T-cell (primary cell): ENCODE results near the gene KDM2A. TPM values are rescaled to one million over a fixed set of nuclear protein-coding genes. Genes with fewer than 3 reads are reported as not detected.
"Not testable (repeated sequence)": the region's sequence is repeated elsewhere in the genome, so short reads cannot be mapped to it uniquely, and the experiment has no call there.

ENCODE experiments used
- ATAC-seq, 4 experiments: fragments of 200-7000 bp in 3 of 4; fragments of 150-1000 bp in 1 of 4; cut with Tn5 transposase; replicated peaks in 1 of 4; 1 replicate in 3 of 4; 2 replicates in 1 of 4; pipeline ENCODE4 v1.10.0; 2021; ENCODE audit warnings: moderate library complexity in 3 of 4, mild to moderate bottlenecking in 2 of 4, moderate number of reproducible peaks in 1 of 4
- CTCF ChIA-PET, 2 donors: fragments of 300-600 bp; sonication (Branson Sonifier 250); formaldehyde crosslinking; loops; one replicate each; lab custom pipeline; 2022; ENCODE audit warnings: antibody characterized with exemption in 2 of 2; lab: Charles Lee
- POLR2A ChIA-PET, 2 donors: fragments of 300-600 bp; sonication (Branson Sonifier 250); formaldehyde crosslinking; loops; one replicate each; lab custom pipeline; 2022; ENCODE audit warnings: antibody characterized with exemption in 2 of 2; lab: Charles Lee
- DNase-seq, 35 experiments: peaks; one replicate each; pipeline versions ENCODE4 v3.0.0 to v3.0.0-alpha.2; 2013 to 2023
- H3K27ac ChIP-seq: one replicate; pipeline ENCODE4 v1.5.1; 2013; ENCODE audit warnings: low read length
- H3K27me3 ChIP-seq, 2 experiments: replicated peaks in 1 of 2; 1 replicate in 1 of 2; 2 replicates in 1 of 2; pipeline versions ENCODE4 v1.6.1 to v1.7.0; 2013; ENCODE audit warnings: low read length in 1 of 2, mixed read lengths in 1 of 2; ENCODE audit not compliant: control insufficient read depth in 2 of 2, insufficient read depth in 2 of 2; ENCODE audit errors: extremely low read depth in 1 of 2
- H3K36me3 ChIP-seq, 2 donors: 1 replicate in 1 of 2; 2 replicates in 1 of 2; pipeline versions ENCODE4 v1.6.1 to v1.7.0; 2013; ENCODE audit warnings: low read length in 1 of 2; ENCODE audit not compliant: control insufficient read depth in 2 of 2, insufficient read depth in 1 of 2; ENCODE audit errors: extremely low read depth in 1 of 2
- H3K4me1 ChIP-seq, 2 experiments: 1 replicate in 1 of 2; 2 replicates in 1 of 2; pipeline versions ENCODE4 v1.6.1 to v1.7.0; 2013; ENCODE audit warnings: low read length in 2 of 2, mixed read lengths in 1 of 2; ENCODE audit not compliant: insufficient read depth in 2 of 2, control insufficient read depth in 1 of 2; ENCODE audit errors: extremely low read depth in 1 of 2
- H3K4me3 ChIP-seq, 2 donors: 1 replicate in 1 of 2; 2 replicates in 1 of 2; pipeline versions ENCODE4 v1.5.1 to v1.7.0; 2013; ENCODE audit warnings: mild to moderate bottlenecking in 2 of 2, low read length in 1 of 2, moderate library complexity in 1 of 2; ENCODE audit not compliant: control insufficient read depth in 1 of 2; ENCODE audit errors: extremely low read depth in 1 of 2
- H3K9me3 ChIP-seq: 2 replicates; pipeline ENCODE4 v1.7.0; 2013
- H3K27ac Mint-ChIP-seq, 2 donors: one replicate each; pipeline ENCODE4 v1.8.0; 2020 to 2021; ENCODE audit warnings: mild to moderate bottlenecking in 2 of 2, mixed read lengths in 2 of 2
- H3K27me3 Mint-ChIP-seq, 2 donors: one replicate each; pipeline ENCODE4 v1.8.0; 2021 to 2022; ENCODE audit warnings: mixed read lengths in 2 of 2
- H3K36me3 Mint-ChIP-seq: one replicate; pipeline ENCODE4 v1.8.0; 2021; ENCODE audit warnings: mixed read lengths
- H3K4me1 Mint-ChIP-seq, 3 donors: one replicate each; pipeline ENCODE4 v1.8.0; 2020 to 2022; ENCODE audit warnings: mixed read lengths in 3 of 3, mild to moderate bottlenecking in 1 of 3
- H3K4me3 Mint-ChIP-seq, 3 donors: one replicate each; pipeline ENCODE4 v1.8.0; 2020 to 2022; ENCODE audit warnings: mild to moderate bottlenecking in 3 of 3, mixed read lengths in 3 of 3, moderate library complexity in 3 of 3
- H3K9me3 Mint-ChIP-seq, 3 donors: one replicate each; pipeline ENCODE4 v1.8.0; 2020 to 2022; ENCODE audit warnings: mixed read lengths in 3 of 3
- WGBS: methylation state at CpG from one replicate; pipeline ENCODE4 v1.1.5; 2013; ENCODE audit warnings: missing lambda C conversion rate; ENCODE audit not compliant: insufficient coverage; 5-methylcytosine and 5-hydroxymethylcytosine counted together
- total RNA-seq, 35 experiments: library from RNA in 6 of 35; stranded (reverse) in 6 of 35; fragments of 120-200 nt in 1 of 35; gene quantifications; one replicate each; pipeline versions ENCODE4 v1.2.1 to v1.2.4 and lab custom pipeline; 2013 to 2026

KDM2A gene
- total RNA-seq, 5 donors from 2014 or later (not counting 1 experiment from before 2014, with no cell fraction given) = 157 to 333 (median 178) TPM

- no peaks in the 10 kb centered on the region for H3K9me3 ChIP-seq
- no peak for ATAC-seq
- no peaks in the 10 kb centered on the region for H3K27me3 Mint-ChIP-seq
- ChIA-PET CTCF (no interaction called here), POLR2A (interaction anchor here in 1 of 2 donors (0.6 to 1.0 kb wide), 2 partner anchors 11 to 120 kb away, joined by 3 to 4 read pairs; no protein-coding TSS in a partner anchor)
- no peaks in the 10 kb centered on the region for H3K27me3 ChIP-seq
- H3K36me3 Mint-ChIP-seq = peaks cover 12% of the 10 kb centered on the region
- H3K9me3 Mint-ChIP-seq = no peaks in the 10 kb centered on the region
- DNase-seq = peak in 14 of 35 experiments; percentile 5 to 43 (median 18)
- peak overlapping the region; percentile 83 to 92 for H3K4me3 ChIP-seq
- peak overlapping the region; percentile 61 for H3K27ac ChIP-seq
- H3K27ac Mint-ChIP-seq = peak overlapping the region; percentile 87 to 92
- peaks cover 18 to 20% of the 10 kb centered on the region in 2 experiments for H3K4me1 ChIP-seq
- under 1% methylated on average over 52 of the region's 61 CpGs for WGBS
- H3K36me3 ChIP-seq = peaks cover 0 to 6% of the 10 kb centered on the region in 2 donors
- peak overlapping the region; percentile 95 to 99 (median 98) for H3K4me3 Mint-ChIP-seq
- peaks cover 36 to 43% (median 38%) of the 10 kb centered on the region in 3 donors for H3K4me1 Mint-ChIP-seq
These were observed 725 bp downstream of the KDM2A start for GRCh38 chr11:67119585-67120391.

GRCh38 chr11:67120456-67120855 is 1.4 kb downstream of the KDM2A start:
- DNase-seq (no peak), ATAC-seq (no peak)
- H3K4me3 Mint-ChIP-seq = peak overlapping the region; percentile 95 to 99 (median 98)
- H3K9me3 Mint-ChIP-seq = no peaks in the 10 kb centered on the region
- Histone ChIP-seq H3K27me3 (no peaks in the 10 kb centered on the region), H3K27ac (peak overlapping the region; percentile 61), H3K36me3 (peaks cover 4 to 6% of the 10 kb centered on the region in 2 donors), H3K4me3 (peak overlapping the region; percentile 83 to 92), H3K9me3 (no peaks in the 10 kb centered on the region), H3K4me1 (peaks cover 18 to 20% of the 10 kb centered on the region in 2 experiments)
- POLR2A ChIA-PET = interaction anchor here in 1 of 2 donors (0.6 kb wide), 1 partner anchor 10 kb away, joined by 4 read pairs; no protein-coding TSS in a partner anchor
- CTCF ChIA-PET = no interaction called here
- peaks cover 14% of the 10 kb centered on the region for H3K36me3 Mint-ChIP-seq
- peak overlapping the region; percentile 87 to 92 for H3K27ac Mint-ChIP-seq
- WGBS = no CpG with 5 or more reads among the region's 12 CpGs
- H3K4me1 Mint-ChIP-seq = peaks cover 39 to 43% (median 40%) of the 10 kb centered on the region in 3 donors
- H3K27me3 Mint-ChIP-seq = no peaks in the 10 kb centered on the region

GRCh38 chr11:67120881-67121710 is 2.0 kb downstream of the KDM2A start:
- H3K4me1 Mint-ChIP-seq = peaks cover 39 to 43% (median 40%) of the 10 kb centered on the region in 3 donors
- 13% methylated on average over 3 of the region's 9 CpGs for WGBS
- peak overlapping the region; percentile 95 to 99 (median 98) for H3K4me3 Mint-ChIP-seq
- H3K27ac Mint-ChIP-seq = peak overlapping the region; percentile 87 to 92
- ChIA-PET CTCF (interaction anchor here in 1 of 2 donors (1.2 kb wide), 1 partner anchor 8 kb away, joined by 3 read pairs; no protein-coding TSS in a partner anchor), POLR2A (interaction anchor here in 1 of 2 donors (0.6 kb wide), 1 partner anchor 10 kb away, joined by 4 read pairs; no protein-coding TSS in a partner anchor)
- H3K27me3 Mint-ChIP-seq = no peaks in the 10 kb centered on the region
- H3K36me3 ChIP-seq = peaks cover 4 to 11% of the 10 kb centered on the region in 2 donors
- no peaks in the 10 kb centered on the region for H3K9me3 ChIP-seq
- DNase-seq = peak in 4 of 35 experiments; percentile 4 to 31 (median 18)
- ATAC-seq = no peak
- peak overlapping the region; percentile 83 to 92 for H3K4me3 ChIP-seq
- peaks cover 18 to 22% of the 10 kb centered on the region in 2 experiments for H3K4me1 ChIP-seq
- peaks cover 14% of the 10 kb centered on the region for H3K36me3 Mint-ChIP-seq
- H3K27ac ChIP-seq = peak overlapping the region; percentile 61
- no peaks in the 10 kb centered on the region for H3K27me3 ChIP-seq
- no peaks in the 10 kb centered on the region for H3K9me3 Mint-ChIP-seq

GRCh38 chr11:67123801-67124200 is 4.7 kb downstream of the KDM2A start:
- peaks cover 37 to 44% (median 41%) of the 10 kb centered on the region in 3 donors for H3K4me1 Mint-ChIP-seq
- H3K9me3 ChIP-seq = not testable (repeated sequence)

GRCh38 chr11:67126243-67126642 is 7.2 kb downstream of the KDM2A start:
- H3K27ac ChIP-seq, DNase-seq, H3K9me3 Mint-ChIP-seq, CTCF ChIA-PET, ATAC-seq, H3K4me3 Mint-ChIP-seq, H3K27me3 ChIP-seq, H3K27me3 Mint-ChIP-seq, H3K9me3 ChIP-seq, H3K4me3 ChIP-seq, H3K27ac Mint-ChIP-seq: not testable (repeated sequence)
- Mint-ChIP-seq H3K4me1 (peaks cover 37 to 47% (median 46%) of the 10 kb centered on the region in 3 donors), H3K36me3 (peaks cover 30% of the 10 kb centered on the region)
- POLR2A ChIA-PET = interaction anchor here (0.6 to 0.7 kb wide), 2 partner anchors 106 to 207 kb away, joined by 4 to 6 read pairs; no protein-coding TSS in a partner anchor
- Histone ChIP-seq H3K36me3 (peaks cover 11 to 34% of the 10 kb centered on the region in 2 donors), H3K4me1 (peaks cover 10 to 22% of the 10 kb centered on the region in 2 experiments)
- WGBS = 92% methylated on average over 2 of the region's 8 CpGs

More at GRCh38 chr11:67123801-67124200, 4.7 kb downstream of the KDM2A start:
- H3K27me3 Mint-ChIP-seq, H3K9me3 Mint-ChIP-seq, H3K4me3 ChIP-seq, H3K27ac Mint-ChIP-seq, CTCF ChIA-PET, POLR2A ChIA-PET, DNase-seq, ATAC-seq, H3K27ac ChIP-seq, H3K27me3 ChIP-seq: not testable (repeated sequence)
- WGBS = 92% methylated on average over 2 of the region's 5 CpGs
- peaks cover 22% of the 10 kb centered on the region for H3K36me3 Mint-ChIP-seq
- peaks cover 11 to 22% of the 10 kb centered on the region in 2 experiments for H3K4me1 ChIP-seq
- peak overlapping the region in 1 of 3 donors; percentile 44 for H3K4me3 Mint-ChIP-seq
- H3K36me3 ChIP-seq = peaks cover 11 to 23% of the 10 kb centered on the region in 2 donors
